Adrenal gland (tissue), 5 donors: Measurements from ENCODE around the gene GPC3.

ENCODE experiments used
- CTCF ChIP-seq, 6 experiments: fragments of 450-650 bp in 4 of 6; fragments of 200-600 bp in 2 of 6; sonication (generic) in 1 of 6; IDR thresholded peaks; 1 replicate in 5 of 6; 2 replicates in 1 of 6; pipeline versions ENCODE4 v1.5.1 to v1.8.0; 2016 to 2021; ENCODE audit warnings: antibody characterized with exemption in 6 of 6, mild to moderate bottlenecking in 2 of 6, moderate library complexity in 1 of 6
- POLR2A ChIP-seq, 2 donors: fragments of 450-650 bp; IDR thresholded peaks; one replicate each; pipeline ENCODE4 v1.6.1; 2017; ENCODE audit warnings: antibody characterized with exemption in 2 of 2, mild to moderate bottlenecking in 2 of 2, moderate library complexity in 1 of 2
- donor health status: DM: no; HTN: no; CAD: no.

- TF ChIP-seq POLR2A (IDR thresholded peaks at IDR 0.05) (no peak), CTCF (IDR thresholded peaks at IDR 0.05) (no peak)
Observed at GRCh38 chrX:133709501-133709900, 275.9 kb downstream of the GPC3 start.
